GM13977 (cell line): Measurements from ENCODE around the gene KDELR3.

Experiments used
- DNase-seq: peaks from one replicate; pipeline ENCODE4 v3.0.0; 2012; ENCODE audit warnings: low spot score
- CTCF ChIP-seq: IDR thresholded peaks from 2 replicates; pipeline ENCODE4 v1.5.1; 2012; ENCODE audit warnings: mild to moderate bottlenecking, control low read depth; ENCODE audit not compliant: insufficient read depth; ENCODE audit errors: extremely low read depth, missing control alignments
- in situ Hi-C: fragments of 300-500 bp; cut with MboI; formaldehyde crosslinking; loops from one replicate; pipeline ENCODE4 v1.12.0; 2022; ENCODE audit warnings: low sequenced_read_pairs, low pct_unique_long_range_greater_than_20kb, mixed read lengths, inconsistent platforms; ENCODE audit not compliant: unreplicated experiment

KDELR3 gene

GRCh38 chr22:38505541-38506117 is 37.7 kb downstream of the KDELR3 start:
- in situ Hi-C loops: no loop called here
- peak; percentile 70 for DNase-seq
- no peak for TF ChIP-seq CTCF

- in situ Hi-C loops: no loop called here
- no peak for TF ChIP-seq CTCF
- peak; percentile 95 for DNase-seq
Observed at GRCh38 chr22:38506118-38506962, 38.4 kb downstream of the KDELR3 start, which contains the start of gene DDX17. Gene DDX17 (minus strand): TSS chr22:38506311.

- DNase-seq: no peak
- no peak for TF ChIP-seq CTCF
- in situ Hi-C loops: no loop called here
Observed at GRCh38 chr22:38510416-38510970, 42.6 kb downstream of the KDELR3 start.

GRCh38 chr22:38513063-38513462 is 45.2 kb downstream of the KDELR3 start:
- peak; percentile 32 for DNase-seq
- in situ Hi-C loops: no loop called here

GRCh38 chr22:38518620-38519019 is 50.7 kb downstream of the KDELR3 start:
- DNase-seq: no peak
- no peak for TF ChIP-seq CTCF
- in situ Hi-C loops: no loop called here

More at GRCh38 chr22:38513063-38513462, 45.2 kb downstream of the KDELR3 start:
- peak; percentile 63 for TF ChIP-seq CTCF

GRCh38 chr22:38519453-38520250 is 51.8 kb downstream of the KDELR3 start:
- no peak for DNase-seq
- in situ Hi-C loops: no loop called here
- TF ChIP-seq CTCF: no peak
